ENCODE results near the gene ZNF777.
"Not testable (repeated sequence)": the region's sequence is repeated elsewhere in the genome, so short reads cannot be mapped to it uniquely, and the experiment has no call there.

Gene ZNF777

DNA sequence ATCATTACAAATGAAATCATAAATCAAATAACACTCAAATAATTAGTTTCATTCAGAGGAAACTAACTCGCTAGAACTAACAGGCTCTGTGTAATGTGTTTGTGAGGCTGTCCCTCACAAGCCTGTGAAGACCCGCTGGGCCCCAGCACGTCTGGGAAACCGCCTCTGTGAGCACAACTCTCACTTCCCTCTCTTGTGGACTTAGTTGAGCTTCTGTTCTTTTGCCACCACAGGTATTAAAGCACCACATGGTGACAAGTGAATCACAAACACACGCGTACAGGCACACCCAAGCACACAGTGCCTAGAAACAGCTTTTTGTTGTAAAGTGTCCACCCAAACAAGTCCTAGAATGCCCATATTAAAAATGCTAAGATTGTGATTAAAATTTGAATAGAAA lies 51.0 kb downstream of the ZNF777 start:
- DNase-seq, result no peak

DNA sequence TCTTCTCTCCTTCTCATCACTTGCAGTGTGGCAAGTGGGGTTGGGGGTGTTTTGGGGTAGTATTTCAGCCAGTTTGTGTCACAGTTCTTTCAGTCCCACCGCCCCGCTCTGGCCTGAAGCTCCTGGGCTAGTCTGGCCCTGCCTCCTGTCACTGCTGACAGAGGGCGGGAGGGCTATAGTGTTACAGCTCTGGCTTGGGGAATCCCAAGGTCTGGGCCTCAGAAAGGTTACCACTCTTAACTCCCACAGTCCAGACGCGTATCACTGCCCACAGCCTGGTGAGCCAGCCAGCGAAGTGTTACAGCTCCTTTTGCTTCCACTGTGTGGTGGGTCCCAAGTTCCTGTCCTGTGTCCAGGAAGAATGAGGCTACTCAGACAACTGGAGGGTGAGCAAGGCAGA lies 56.0 kb downstream of the ZNF777 start:
- no peak for DNase-seq

- no peak for DNase-seq
Measured at GRCh38 chr7:149404396-149404795, 56.5 kb downstream of the ZNF777 start.

DNA sequence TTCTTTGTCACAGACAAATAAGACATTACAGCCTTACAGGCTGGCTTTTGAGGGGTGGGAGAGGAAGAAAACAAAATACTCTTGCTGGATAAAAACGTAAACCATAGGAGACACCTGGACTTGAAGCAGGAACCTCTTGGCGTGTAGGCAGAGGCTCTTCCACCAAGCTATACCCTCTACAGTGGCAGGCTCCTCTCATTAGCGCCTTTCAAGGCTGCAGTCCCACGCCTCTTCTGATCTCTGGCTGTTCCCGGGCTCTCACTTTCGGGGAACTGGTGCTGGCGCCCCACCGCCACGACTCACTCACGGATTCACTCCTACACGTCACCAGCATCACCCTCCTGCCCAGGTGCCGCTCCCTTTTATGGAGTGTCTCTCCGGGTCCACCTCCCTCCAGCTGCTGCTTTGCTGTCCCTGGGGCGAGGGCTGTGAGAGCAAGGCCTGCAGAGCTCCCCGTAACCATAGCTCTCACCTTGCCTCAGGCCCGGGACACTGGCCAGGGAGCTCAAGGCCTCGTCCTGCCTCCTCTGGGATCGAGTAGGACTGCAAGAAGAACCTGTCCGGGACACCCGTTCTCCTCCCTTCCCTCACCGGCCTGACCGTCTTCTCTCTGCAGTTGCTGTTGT lies 62.6 kb downstream of the ZNF777 start:
- no peak for DNase-seq

- DNase-seq, result no peak
Measured at GRCh38 chr7:149397470-149398043, 63.3 kb downstream of the ZNF777 start.

DNA sequence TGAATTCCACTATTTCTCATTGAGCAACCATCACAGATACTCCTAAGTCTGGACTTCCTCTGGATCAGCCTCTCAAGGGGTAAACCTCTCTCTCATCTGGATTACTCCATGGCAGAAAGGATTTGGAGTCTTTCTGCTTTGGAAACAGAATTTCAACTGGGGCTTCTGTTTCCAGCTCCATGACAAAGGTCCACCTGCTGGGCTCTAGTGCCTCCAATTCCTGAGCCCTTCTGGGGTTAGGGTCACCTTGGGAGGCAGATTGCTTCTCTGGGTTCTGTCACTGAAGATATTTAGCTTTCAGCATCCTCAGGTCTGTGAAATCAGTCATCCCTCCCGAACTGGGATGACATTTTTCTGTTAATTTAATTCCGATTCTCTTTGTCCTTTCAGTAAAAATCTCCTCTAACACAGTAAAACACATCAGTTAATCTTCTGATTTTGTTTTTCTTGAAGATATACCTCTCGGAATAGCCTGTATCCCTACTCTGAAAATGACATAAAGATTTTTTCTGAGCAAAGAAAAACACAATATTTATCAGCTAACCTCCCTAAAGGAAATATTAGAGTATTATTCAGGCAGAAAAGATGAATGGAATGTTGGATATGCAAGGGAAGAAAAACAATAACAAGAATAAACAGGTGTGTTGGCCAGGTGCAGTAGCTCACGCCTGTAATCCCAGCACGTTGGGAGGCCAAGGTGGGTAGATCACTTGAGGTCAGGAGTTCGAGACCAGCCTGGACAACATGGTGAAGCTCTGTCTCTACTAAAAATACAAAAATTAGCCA lies 72.1 kb downstream of the ZNF777 start:
- DNase-seq, result not testable (repeated sequence)

DNA sequence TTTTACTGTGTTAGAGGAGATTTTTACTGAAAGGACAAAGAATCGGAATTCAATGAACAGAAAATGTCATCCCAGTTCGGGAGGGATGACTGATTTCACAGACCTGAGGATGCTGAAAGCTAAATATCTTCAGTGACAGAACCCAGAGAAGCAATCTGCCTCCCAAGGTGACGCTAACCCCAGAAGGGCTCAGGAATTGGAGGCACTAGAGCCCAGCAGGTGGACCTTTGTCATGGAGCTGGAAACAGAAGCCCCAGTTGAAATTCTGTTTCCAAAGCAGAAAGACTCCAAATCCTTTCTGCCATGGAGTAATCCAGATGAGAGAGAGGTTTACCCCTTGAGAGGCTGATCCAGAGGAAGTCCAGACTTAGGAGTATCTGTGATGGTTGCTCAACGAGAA lies 74.3 kb downstream of the ZNF777 start:
- not testable (repeated sequence) for DNase-seq

- no peak for DNase-seq
Measured at GRCh38 chr7:149385195-149385950, 75.5 kb downstream of the ZNF777 start.
